Duodenal mucosa (tissue), 2 donors: Measurements from ENCODE around the gene PIK3R5.

Source experiments
- H3K27ac ChIP-seq: one replicate; pipeline ENCODE4 v1.7.0; 2013; ENCODE audit warnings: low read depth, low read length
- H3K27me3 ChIP-seq, 2 donors: one replicate each; pipeline ENCODE4 v1.7.0; 2013; ENCODE audit warnings: low read length in 2 of 2, control low read depth in 1 of 2; ENCODE audit not compliant: insufficient read depth in 2 of 2, control insufficient read depth in 1 of 2
- H3K36me3 ChIP-seq, 2 donors: one replicate each; pipeline ENCODE4 v1.7.0; 2013; ENCODE audit warnings: low read length in 2 of 2, control low read depth in 1 of 2; ENCODE audit not compliant: insufficient read depth in 2 of 2, control insufficient read depth in 1 of 2
- H3K4me1 ChIP-seq, 2 donors: one replicate each; pipeline ENCODE4 v1.7.0; 2013; ENCODE audit warnings: low read length in 2 of 2, control low read depth in 1 of 2; ENCODE audit not compliant: insufficient read depth in 2 of 2, control insufficient read depth in 1 of 2
- H3K4me3 ChIP-seq, 2 donors: one replicate each; pipeline ENCODE4 v1.7.0; 2013; ENCODE audit warnings: low read length in 2 of 2, low read depth in 1 of 2
- H3K9ac ChIP-seq, 2 donors: one replicate each; pipeline ENCODE4 v1.7.0; 2013; ENCODE audit warnings: low read length in 2 of 2, low read depth in 1 of 2
- H3K9me3 ChIP-seq, 2 donors: one replicate each; pipeline ENCODE4 v1.7.0; 2013; ENCODE audit warnings: low read length in 2 of 2, control low read depth in 1 of 2; ENCODE audit not compliant: control insufficient read depth in 1 of 2

Gene PIK3R5

GRCh38 chr17:8872705-8873435 lies 92.6 kb downstream of the PIK3R5 start:
- H3K36me3 ChIP-seq: no peaks in the 10 kb centered on the region
- H3K27ac ChIP-seq: no peak overlapping the region
- H3K9ac ChIP-seq: no peak overlapping the region
- H3K4me3 ChIP-seq: no peak overlapping the region
- H3K4me1 ChIP-seq: peaks cover 8 to 18% of the 10 kb centered on the region in 2 donors
- H3K27me3 ChIP-seq: peaks cover 11 to 14% of the 10 kb centered on the region in 2 donors
- H3K9me3 ChIP-seq: no peaks in the 10 kb centered on the region

- H3K9ac ChIP-seq: no peak overlapping the region
- no peak overlapping the region for H3K27ac ChIP-seq
These were observed 93.3 kb downstream of the PIK3R5 start for GRCh38 chr17:8872036-8872704.

DNA sequence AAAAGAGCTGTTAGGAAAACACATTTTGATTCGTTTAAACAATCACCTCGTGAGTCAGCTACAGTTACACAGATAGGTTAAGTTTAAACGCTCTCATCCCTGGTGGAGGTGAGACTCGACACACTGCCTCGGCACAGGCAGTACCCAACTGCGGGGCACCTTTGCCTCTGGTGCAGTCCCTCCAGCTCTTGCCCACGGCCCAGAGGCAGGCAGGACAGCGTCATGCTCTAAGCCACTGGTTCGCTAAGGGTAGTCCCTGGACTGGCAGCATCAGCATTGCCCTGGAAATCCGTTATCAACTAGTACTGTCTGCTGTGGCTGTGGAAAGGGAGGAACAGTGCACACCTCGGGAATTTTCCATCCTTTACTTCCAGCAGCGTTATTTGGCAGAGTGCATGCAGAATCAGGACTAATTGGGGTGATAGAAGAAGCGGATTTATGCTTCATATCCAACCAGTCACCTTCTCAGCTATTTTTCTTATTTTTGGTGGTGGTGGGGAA lies 94.4 kb downstream of the PIK3R5 start:
- no peaks in the 10 kb centered on the region for H3K36me3 ChIP-seq
- H3K27ac ChIP-seq: no peak overlapping the region
- H3K9me3 ChIP-seq: no peaks in the 10 kb centered on the region
- peaks cover 8 to 18% of the 10 kb centered on the region in 2 donors for H3K4me1 ChIP-seq
- peaks cover 11 to 14% of the 10 kb centered on the region in 2 donors for H3K27me3 ChIP-seq
- no peak overlapping the region for H3K9ac ChIP-seq
- H3K4me3 ChIP-seq: no peak overlapping the region

More at GRCh38 chr17:8872036-8872704, 93.3 kb downstream of the PIK3R5 start:
- peaks cover 8 to 18% of the 10 kb centered on the region in 2 donors for H3K4me1 ChIP-seq
- peaks cover 11 to 14% of the 10 kb centered on the region in 2 donors for H3K27me3 ChIP-seq
- H3K36me3 ChIP-seq: no peaks in the 10 kb centered on the region
- H3K9me3 ChIP-seq: no peaks in the 10 kb centered on the region
- peak overlapping the region in 1 of 2 donors; percentile 15 for H3K4me3 ChIP-seq

- no peaks in the 10 kb centered on the region for H3K36me3 ChIP-seq
- peaks cover 8 to 18% of the 10 kb centered on the region in 2 donors for H3K4me1 ChIP-seq
- no peaks in the 10 kb centered on the region for H3K9me3 ChIP-seq
- H3K4me3 ChIP-seq: no peak overlapping the region
- no peak overlapping the region for H3K27ac ChIP-seq
- peaks cover 11 to 14% of the 10 kb centered on the region in 2 donors for H3K27me3 ChIP-seq
- no peak overlapping the region for H3K9ac ChIP-seq
These were observed 95.0 kb downstream of the PIK3R5 start for GRCh38 chr17:8870406-8871040.

- no peak overlapping the region for H3K27ac ChIP-seq
- peaks cover 8 to 9% of the 10 kb centered on the region in 2 donors for H3K27me3 ChIP-seq
- H3K4me1 ChIP-seq: peaks cover 8 to 18% of the 10 kb centered on the region in 2 donors
- no peak overlapping the region for H3K9ac ChIP-seq
- no peak overlapping the region for H3K4me3 ChIP-seq
- no peaks in the 10 kb centered on the region for H3K9me3 ChIP-seq
- H3K36me3 ChIP-seq: no peaks in the 10 kb centered on the region
These were observed 96.2 kb downstream of the PIK3R5 start for GRCh38 chr17:8869114-8869815.

GRCh38 chr17:8868529-8868951 lies 97.0 kb downstream of the PIK3R5 start:
- H3K27ac ChIP-seq: no peak overlapping the region
- no peak overlapping the region for H3K9ac ChIP-seq
- no peaks in the 10 kb centered on the region for H3K9me3 ChIP-seq
- H3K36me3 ChIP-seq: no peaks in the 10 kb centered on the region
- no peak overlapping the region for H3K4me3 ChIP-seq
- peaks cover 8 to 18% of the 10 kb centered on the region in 2 donors for H3K4me1 ChIP-seq
- H3K27me3 ChIP-seq: peaks cover 2 to 3% of the 10 kb centered on the region in 2 donors

GRCh38 chr17:8868092-8868491 lies 97.4 kb downstream of the PIK3R5 start:
- Histone ChIP-seq H3K27me3 (no peaks in the 10 kb centered on the region), H3K9ac (no peak overlapping the region), H3K4me1 (peaks cover 3 to 18% of the 10 kb centered on the region in 2 donors), H3K27ac (no peak overlapping the region), H3K4me3 (no peak overlapping the region), H3K36me3 (no peaks in the 10 kb centered on the region), H3K9me3 (no peaks in the 10 kb centered on the region)

GRCh38 chr17:8867361-8867981 lies 98.0 kb downstream of the PIK3R5 start, which contains the start of gene PIK3R6:
TSS of gene PIK3R6 (minus strand) at chr17:8867674. CDS start at chr17:8849794, 17,880 bp downstream.
- Histone ChIP-seq H3K9me3 (no peaks in the 10 kb centered on the region), H3K27me3 (no peaks in the 10 kb centered on the region), H3K4me1 (peaks cover 0 to 15% of the 10 kb centered on the region in 2 donors), H3K27ac (no peak within 1 kb of the TSS), H3K9ac (no peak within 1 kb of the TSS), H3K36me3 (no peaks in the 10 kb centered on the region), H3K4me3 (peak within 1 kb of the TSS; percentile 44 to 50)

GRCh38 chr17:8865811-8866210 lies 99.7 kb downstream of the PIK3R5 start:
- no peak overlapping the region for H3K4me3 ChIP-seq
- H3K36me3 ChIP-seq: no peaks in the 10 kb centered on the region
- peaks cover 0 to 11% of the 10 kb centered on the region in 2 donors for H3K4me1 ChIP-seq
- no peak overlapping the region for H3K9ac ChIP-seq
- H3K27me3 ChIP-seq: no peaks in the 10 kb centered on the region
- H3K9me3 ChIP-seq: no peaks in the 10 kb centered on the region
- H3K27ac ChIP-seq: no peak overlapping the region
